ENCODE results near the gene ONECUT3.

The ONECUT3 gene

DNA sequence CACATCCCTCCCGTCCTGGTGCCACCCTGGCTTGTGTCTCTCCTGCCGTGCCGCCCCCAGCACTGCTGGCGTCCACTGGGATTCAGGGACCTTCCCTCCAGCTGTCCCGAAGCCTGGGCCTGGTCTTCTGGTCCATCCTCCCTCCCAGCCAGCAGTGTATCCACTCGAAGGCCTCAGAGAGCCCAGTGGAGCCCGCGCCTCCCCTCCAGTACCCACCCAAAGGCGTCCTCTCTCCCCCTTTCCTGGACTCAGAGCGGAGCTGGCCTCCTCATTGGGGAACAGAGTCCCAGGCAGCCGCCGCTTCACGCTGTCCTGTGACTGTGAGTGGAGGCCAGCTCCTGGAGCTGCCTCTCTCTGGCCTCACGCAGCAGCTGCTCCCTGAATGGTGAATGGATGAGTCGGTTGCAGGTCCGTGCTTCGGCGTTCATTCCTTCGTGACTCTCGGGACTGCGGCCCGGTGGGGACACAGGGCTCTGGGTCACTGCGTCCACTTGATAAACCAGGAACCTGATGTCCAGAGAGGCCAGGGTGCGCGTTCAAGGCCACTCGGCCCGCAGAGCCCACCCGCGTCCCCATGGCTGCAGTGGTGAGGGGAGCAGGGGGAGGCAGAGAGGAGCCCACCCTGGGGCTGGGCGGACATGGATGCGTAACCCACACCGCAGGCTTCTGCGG, 12.1 kb downstream of the ONECUT3 start:
- DNase-seq (ENCODE audit: extremely low spot score) = no peak
- ChIA-PET POLR2A (no interaction called here), CTCF (interaction anchor here (0.6 to 1.1 kb wide), 2 partner anchors 61 to 93 kb away, joined by 3 to 5 read pairs; no protein-coding TSS in a partner anchor)
- no peak for TF ChIP-seq L3MBTL2 (conservative IDR thresholded peaks at IDR 0.05)
- TF ChIP-seq FOXK2 (IDR thresholded peaks at IDR 0.05) = no peak
- no peak for TF ChIP-seq ELF4 (IDR thresholded peaks at IDR 0.05)
- TF ChIP-seq ARNT (IDR thresholded peaks at IDR 0.05) = no peak
- TF ChIP-seq LEF1 (IDR thresholded peaks at IDR 0.05; ENCODE audit: borderline replicate concordance) = no peak
- no peak for TF ChIP-seq SP1 (IDR thresholded peaks at IDR 0.05)
- no peak for TF ChIP-seq ZNF384 (IDR thresholded peaks at IDR 0.05)
- TF ChIP-seq CTBP1 (IDR thresholded peaks at IDR 0.05; ENCODE audit: borderline replicate concordance) = no peak
- no peak for TF ChIP-seq HDGF (IDR thresholded peaks at IDR 0.05; ENCODE audit: borderline replicate concordance)
- TF ChIP-seq NFRKB (IDR thresholded peaks at IDR 0.05) = no peak
- TF ChIP-seq, protein P1, sequence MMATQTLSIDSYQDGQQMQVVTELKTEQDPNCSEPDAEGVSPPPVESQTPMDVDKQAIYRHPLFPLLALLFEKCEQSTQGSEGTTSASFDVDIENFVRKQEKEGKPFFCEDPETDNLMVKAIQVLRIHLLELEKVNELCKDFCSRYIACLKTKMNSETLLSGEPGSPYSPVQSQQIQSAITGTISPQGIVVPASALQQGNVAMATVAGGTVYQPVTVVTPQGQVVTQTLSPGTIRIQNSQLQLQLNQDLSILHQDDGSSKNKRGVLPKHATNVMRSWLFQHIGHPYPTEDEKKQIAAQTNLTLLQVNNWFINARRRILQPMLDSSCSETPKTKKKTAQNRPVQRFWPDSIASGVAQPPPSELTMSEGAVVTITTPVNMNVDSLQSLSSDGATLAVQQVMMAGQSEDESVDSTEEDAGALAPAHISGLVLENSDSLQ (IDR thresholded peaks at IDR 0.05) = no peak
- no peak for TF ChIP-seq FOXA1 (IDR thresholded peaks at IDR 0.05)
- TF ChIP-seq FOXM1 (IDR thresholded peaks at IDR 0.05; ENCODE audit: borderline replicate concordance) = no peak
- no peak for TF ChIP-seq BHLHE40 (IDR thresholded peaks at IDR 0.05; ENCODE audit: borderline replicate concordance)
- TF ChIP-seq SUZ12 (IDR thresholded peaks at IDR 0.05) = no peak
- no peak for TF ChIP-seq TARDBP (IDR thresholded peaks at IDR 0.05)

DNA sequence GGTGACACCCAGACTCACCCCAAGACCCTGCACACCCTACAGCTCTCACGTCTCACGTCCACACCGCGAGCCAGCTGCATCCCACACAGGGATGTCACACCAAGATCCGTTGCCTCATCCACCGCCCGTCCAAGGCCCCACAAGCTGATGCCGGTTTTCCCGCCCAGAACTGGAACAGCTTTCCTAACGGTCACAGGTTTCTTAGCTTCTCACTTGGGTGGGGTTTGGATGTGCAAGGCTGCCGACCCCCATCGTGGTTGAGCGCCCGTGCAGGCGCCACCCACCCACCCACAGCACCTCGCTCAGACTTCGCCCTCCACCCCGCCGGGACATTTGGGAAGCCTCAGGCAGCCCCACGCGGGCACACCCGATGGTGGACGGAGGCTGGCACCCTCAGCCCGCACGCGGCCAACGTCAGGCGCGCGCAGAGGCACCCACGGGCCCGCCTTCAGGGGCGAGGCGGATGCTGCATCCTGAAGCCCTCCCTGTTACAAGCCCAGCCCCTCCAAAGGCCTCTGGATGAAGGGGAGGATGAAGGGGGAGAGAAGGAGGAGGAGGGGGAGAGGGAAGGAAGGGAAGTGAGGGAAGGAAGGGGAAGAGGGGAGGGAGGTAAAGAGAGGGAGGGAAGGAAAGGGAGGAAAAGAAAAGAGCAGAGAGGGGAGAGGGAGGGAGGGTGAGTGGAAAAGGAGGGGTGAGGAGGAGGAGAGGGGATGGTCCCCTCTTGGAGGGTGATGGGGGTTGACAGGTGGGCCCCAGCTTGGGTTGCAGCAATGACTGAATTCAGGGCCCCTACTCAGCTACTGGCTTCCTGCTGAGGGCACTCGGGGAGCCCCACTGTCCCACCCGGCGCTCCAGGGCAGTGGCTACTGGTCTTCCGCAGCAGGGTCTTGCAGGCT, 12.8 kb downstream of the ONECUT3 start:
- no peak for DNase-seq (ENCODE audit: extremely low spot score)
- ChIA-PET POLR2A (no interaction called here), CTCF (interaction anchor here (0.6 to 2.3 kb wide), 4 partner anchors 55 to 94 kb away, joined by 3 to 24 read pairs (median 4); no protein-coding TSS in a partner anchor)
- TF ChIP-seq, protein P1 (IDR thresholded peaks at IDR 0.05) = no peak
- TF ChIP-seq SP1 (IDR thresholded peaks at IDR 0.05) (no peak), FOXA1 (IDR thresholded peaks at IDR 0.05) (no peak), SUZ12 (IDR thresholded peaks at IDR 0.05) (no peak), FOXK2 (IDR thresholded peaks at IDR 0.05) (no peak), TARDBP (IDR thresholded peaks at IDR 0.05) (no peak), CTBP1 (IDR thresholded peaks at IDR 0.05; ENCODE audit: borderline replicate concordance) (no peak), FOXM1 (IDR thresholded peaks at IDR 0.05; ENCODE audit: borderline replicate concordance) (no peak), ELF4 (IDR thresholded peaks at IDR 0.05) (no peak), ZNF384 (IDR thresholded peaks at IDR 0.05) (no peak), ARNT (IDR thresholded peaks at IDR 0.05) (no peak), L3MBTL2 (conservative IDR thresholded peaks at IDR 0.05) (no peak), HDGF (IDR thresholded peaks at IDR 0.05; ENCODE audit: borderline replicate concordance) (no peak)

DNA sequence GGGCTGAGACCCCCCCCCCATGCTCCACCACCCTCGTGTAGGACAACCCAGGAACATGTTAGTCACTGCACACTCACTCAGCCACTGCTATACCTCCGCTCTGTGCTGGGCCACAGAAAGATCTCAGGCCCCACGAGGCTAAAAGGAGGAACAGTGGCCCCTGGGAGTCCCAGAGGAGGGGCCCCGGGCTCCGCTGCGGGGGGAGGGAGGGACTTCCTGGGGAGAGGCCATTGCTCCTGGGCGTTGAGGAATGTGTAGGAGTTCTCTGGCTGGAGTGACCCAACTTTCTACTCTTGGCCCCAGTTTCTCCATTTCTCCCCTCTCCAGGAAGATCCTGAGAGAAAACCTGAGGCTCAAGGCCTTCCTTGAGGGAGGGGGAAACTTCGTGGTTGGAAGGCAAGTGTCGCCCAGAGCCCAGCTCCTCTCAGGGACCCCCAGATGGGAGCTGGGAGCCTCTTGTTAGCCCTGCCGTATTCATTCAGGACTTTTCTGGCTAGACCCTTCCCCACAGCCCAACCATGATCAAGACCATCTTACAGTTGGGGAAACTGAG, 13.6 kb downstream of the ONECUT3 start:
- no peak for DNase-seq (ENCODE audit: extremely low spot score)

DNA sequence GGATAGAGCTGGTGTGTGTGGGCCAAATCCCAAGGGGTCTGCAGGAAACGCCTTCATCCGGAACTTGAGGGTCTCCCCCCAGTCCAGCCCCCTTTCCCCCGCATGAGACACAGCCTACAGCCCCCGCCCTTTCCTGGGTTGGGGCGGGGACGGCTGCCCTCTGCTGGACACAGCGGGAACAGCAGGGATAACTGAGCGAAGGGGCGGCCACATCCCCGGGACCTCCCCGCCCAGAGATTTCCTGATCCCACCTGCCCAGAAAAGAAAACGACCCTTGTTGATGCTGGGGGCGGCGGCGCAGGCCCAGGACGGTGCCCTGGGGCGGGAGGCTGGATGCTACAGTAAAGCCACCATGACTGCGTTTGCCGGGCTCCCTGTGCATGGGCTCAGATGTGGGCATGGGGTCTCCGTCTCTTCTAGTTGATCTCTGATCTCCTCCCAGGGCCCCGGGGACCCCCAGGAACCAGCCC, 14.2 kb downstream of the ONECUT3 start:
- POLR2A ChIA-PET = no interaction called here
- CTCF ChIA-PET = interaction anchor here (0.6 to 2.3 kb wide), 4 partner anchors 14 to 216 kb away, joined by 3 to 24 read pairs (median 6); no protein-coding TSS in a partner anchor
- TF ChIP-seq L3MBTL2 (conservative IDR thresholded peaks at IDR 0.05) (no peak), SP1 (IDR thresholded peaks at IDR 0.05) (no peak), ELF4 (IDR thresholded peaks at IDR 0.05) (no peak), FOXK2 (IDR thresholded peaks at IDR 0.05) (no peak), HDGF (IDR thresholded peaks at IDR 0.05; ENCODE audit: borderline replicate concordance) (no peak), ARNT (IDR thresholded peaks at IDR 0.05) (no peak), CTBP1 (IDR thresholded peaks at IDR 0.05; ENCODE audit: borderline replicate concordance) (no peak), TARDBP (IDR thresholded peaks at IDR 0.05) (no peak), LEF1 (IDR thresholded peaks at IDR 0.05; ENCODE audit: borderline replicate concordance) (no peak), FOXM1 (IDR thresholded peaks at IDR 0.05; ENCODE audit: borderline replicate concordance) (no peak), BHLHE40 (IDR thresholded peaks at IDR 0.05; ENCODE audit: borderline replicate concordance) (no peak), SUZ12 (IDR thresholded peaks at IDR 0.05) (no peak), ZNF384 (IDR thresholded peaks at IDR 0.05) (no peak), FOXA1 (IDR thresholded peaks at IDR 0.05) (no peak), NFRKB (IDR thresholded peaks at IDR 0.05) (no peak)
- TF ChIP-seq, protein P1 (IDR thresholded peaks at IDR 0.05) = no peak

More for the DNA sequence above, 13.6 kb downstream of the ONECUT3 start:
- TF ChIP-seq, protein P1 (IDR thresholded peaks at IDR 0.05) = no peak
- TF ChIP-seq BHLHE40 (IDR thresholded peaks at IDR 0.05; ENCODE audit: borderline replicate concordance) (no peak), TARDBP (IDR thresholded peaks at IDR 0.05) (no peak), ARNT (IDR thresholded peaks at IDR 0.05) (no peak), HDGF (IDR thresholded peaks at IDR 0.05; ENCODE audit: borderline replicate concordance) (no peak), FOXA1 (IDR thresholded peaks at IDR 0.05) (no peak), SUZ12 (IDR thresholded peaks at IDR 0.05) (no peak)
- ChIA-PET CTCF (interaction anchor here (0.6 to 2.3 kb wide), 3 partner anchors 55 to 215 kb away, joined by 3 to 24 read pairs (median 4); no protein-coding TSS in a partner anchor), POLR2A (no interaction called here)

More for the DNA sequence above, 14.2 kb downstream of the ONECUT3 start:
- DNase-seq (ENCODE audit: extremely low spot score) = peak; percentile 84

All from HEK293T (cell line).